ENCODE data around the gene FXYD5.

The FXYD5 gene

GRCh38 chr19:35154525-35155406, at the start of gene FXYD5:
Gene FXYD5, plus strand, starts transcription at chr19:35154735. Its CDS starts 816 bp downstream, at chr19:35155551.
- no peak for DNase-seq

- no peak for DNase-seq
Observed at GRCh38 chr19:35105047-35105410, 49.5 kb upstream of the FXYD5 start.

GRCh38 chr19:35105411-35106290, 48.9 kb upstream of the FXYD5 start:
- DNase-seq, result no peak

- no peak for DNase-seq
Observed at GRCh38 chr19:35106291-35106583, 48.3 kb upstream of the FXYD5 start.

GRCh38 chr19:35106898-35107541, 47.5 kb upstream of the FXYD5 start:
- DNase-seq, result no peak

- DNase-seq, result no peak
Observed at GRCh38 chr19:35107545-35107944, 47.0 kb upstream of the FXYD5 start.

- DNase-seq, result no peak
Observed at GRCh38 chr19:35108730-35109129, 45.8 kb upstream of the FXYD5 start.

GRCh38 chr19:35109395-35110112, 45.0 kb upstream of the FXYD5 start:
- DNase-seq, result no peak

- no peak for DNase-seq
Observed at GRCh38 chr19:35110974-35111373, 43.6 kb upstream of the FXYD5 start.

- DNase-seq, result no peak
Observed at GRCh38 chr19:35112995-35113688, 41.4 kb upstream of the FXYD5 start.

GRCh38 chr19:35114353-35115176, 40.0 kb upstream of the FXYD5 start:
- DNase-seq, result no peak

GRCh38 chr19:35115177-35115951, 39.2 kb upstream of the FXYD5 start, which contains the start of gene FXYD3:
Gene FXYD3, plus strand, starts transcription at chr19:35115823. Its CDS starts 3,554 bp downstream, at chr19:35119377.
- DNase-seq, result no peak

GRCh38 chr19:35116072-35116801, 38.3 kb upstream of the FXYD5 start:
- no peak for DNase-seq

GRCh38 chr19:35117116-35117515, 37.4 kb upstream of the FXYD5 start:
- no peak for DNase-seq

GRCh38 chr19:35117799-35118198, 36.7 kb upstream of the FXYD5 start:
- DNase-seq, result no peak

GRCh38 chr19:35118268-35119020, 36.1 kb upstream of the FXYD5 start:
- DNase-seq, result no peak

GRCh38 chr19:35119091-35119490, 35.4 kb upstream of the FXYD5 start:
- DNase-seq, result no peak

GRCh38 chr19:35119578-35120155, 34.9 kb upstream of the FXYD5 start:
- no peak for DNase-seq
